Measurements from ENCODE around the gene ETS1. TPM values are rescaled to one million over a fixed set of nuclear protein-coding genes. Genes with fewer than 3 reads are reported as not detected.

The ETS1 gene
- total RNA-seq, 1 donor from 2014 or later = 45.3 TPM

GRCh38 chr11:128518493-128519207, 68.7 kb downstream of the ETS1 start:
- Histone ChIP-seq H3K9me3 (replicated peaks) (no peaks in the 10 kb centered on the region), H3K27ac (replicated peaks) (peak overlapping the region; percentile 97), H3K4me3 (peak overlapping the region; percentile 81), H3K4me1 (peaks cover 95% of the 10 kb centered on the region), H3K36me3 (no peaks in the 10 kb centered on the region), H3K27me3 (ENCODE audit: low read depth) (no peaks in the 10 kb centered on the region)
- intact Hi-C loops (cut with micrococcal nuclease) = no loop called here
- DNase-seq = no peak
- TF ChIP-seq CTCF (IDR thresholded peaks at IDR 0.05; ENCODE audit: borderline replicate concordance) = no peak

- Histone ChIP-seq H3K27ac (replicated peaks) (peak overlapping the region; percentile 97), H3K36me3 (peaks cover 6% of the 10 kb centered on the region), H3K4me1 (peaks cover 95% of the 10 kb centered on the region), H3K27me3 (ENCODE audit: low read depth) (no peaks in the 10 kb centered on the region), H3K4me3 (peak overlapping the region; percentile 81), H3K9me3 (replicated peaks) (no peaks in the 10 kb centered on the region)
- intact Hi-C loops (cut with micrococcal nuclease) = no loop called here
- no peak for DNase-seq
- TF ChIP-seq CTCF (IDR thresholded peaks at IDR 0.05; ENCODE audit: borderline replicate concordance) = no peak
Measured at GRCh38 chr11:128517451-128518230, 69.7 kb downstream of the ETS1 start.

- Histone ChIP-seq H3K36me3 (peaks cover 11% of the 10 kb centered on the region), H3K4me3 (peak overlapping the region; percentile 81), H3K27ac (replicated peaks) (peak overlapping the region; percentile 97), H3K4me1 (peaks cover 99% of the 10 kb centered on the region), H3K27me3 (ENCODE audit: low read depth) (no peaks in the 10 kb centered on the region), H3K9me3 (replicated peaks) (no peaks in the 10 kb centered on the region)
- intact Hi-C loops (cut with micrococcal nuclease) = no loop called here
- DNase-seq = no peak
- TF ChIP-seq CTCF (IDR thresholded peaks at IDR 0.05; ENCODE audit: borderline replicate concordance) = no peak
Measured at GRCh38 chr11:128516886-128517285, 70.5 kb downstream of the ETS1 start.

- DNase-seq = no peak
- Histone ChIP-seq H3K4me3 (peak overlapping the region; percentile 81), H3K4me1 (peaks cover 100% of the 10 kb centered on the region), H3K9me3 (replicated peaks) (no peaks in the 10 kb centered on the region), H3K27me3 (ENCODE audit: low read depth) (no peaks in the 10 kb centered on the region), H3K27ac (replicated peaks) (peak overlapping the region; percentile 97), H3K36me3 (peaks cover 11% of the 10 kb centered on the region)
- no peak for TF ChIP-seq CTCF (IDR thresholded peaks at IDR 0.05; ENCODE audit: borderline replicate concordance)
- intact Hi-C loops (cut with micrococcal nuclease) = no loop called here
Measured at GRCh38 chr11:128515826-128516778, 71.3 kb downstream of the ETS1 start.

- H3K4me3 ChIP-seq = peak overlapping the region; percentile 81
- peak overlapping the region; percentile 97 for H3K27ac ChIP-seq (replicated peaks)
- no peaks in the 10 kb centered on the region for H3K9me3 ChIP-seq (replicated peaks)
- H3K4me1 ChIP-seq = peaks cover 100% of the 10 kb centered on the region
- peaks cover 11% of the 10 kb centered on the region for H3K36me3 ChIP-seq
- TF ChIP-seq CTCF (IDR thresholded peaks at IDR 0.05; ENCODE audit: borderline replicate concordance) = no peak
- DNase-seq = no peak
- intact Hi-C loops (cut with micrococcal nuclease) = no loop called here
- H3K27me3 ChIP-seq (ENCODE audit: low read depth) = no peaks in the 10 kb centered on the region
Measured at GRCh38 chr11:128515086-128515485, 72.3 kb downstream of the ETS1 start.

Measured in left ventricle myocardium inferior (tissue), 1 donor.